Hematopoietic multipotent progenitor cell treated with erythropoietin and hydrocortisone succinate and interleukin-3 and kit ligand, for 4 days (in vitro differentiated cells): ENCODE data around the gene KLHDC1.
"Not testable (repeated sequence)": the region's sequence is repeated elsewhere in the genome, so short reads cannot be mapped to it uniquely, and the experiment has no call there.

ENCODE experiments used
- DNase-seq: peaks from one replicate; pipeline ENCODE4 v3.0.0-alpha.2; 2015

Gene KLHDC1

DNA sequence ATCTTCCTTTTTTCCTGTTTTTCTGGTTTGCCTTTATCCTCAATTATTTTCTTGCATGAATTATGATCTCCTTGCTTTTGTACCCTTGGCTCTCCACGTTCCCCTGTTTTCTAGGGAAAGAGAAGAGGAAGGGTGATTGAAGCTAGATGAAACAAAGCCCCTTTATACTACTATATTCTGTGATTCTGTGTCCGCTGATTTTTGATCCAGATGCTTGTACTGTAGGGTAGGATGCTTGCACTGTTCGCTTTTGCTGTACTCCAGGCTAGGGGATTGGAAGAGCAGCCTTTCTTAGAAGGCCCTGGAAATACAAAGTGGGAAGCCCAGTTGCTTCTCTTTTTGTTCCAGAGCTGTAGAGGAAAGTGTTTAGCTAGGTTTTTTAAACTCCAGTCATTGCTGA lies 40.0 kb downstream of the KLHDC1 start:
- DNase-seq = no peak

DNA sequence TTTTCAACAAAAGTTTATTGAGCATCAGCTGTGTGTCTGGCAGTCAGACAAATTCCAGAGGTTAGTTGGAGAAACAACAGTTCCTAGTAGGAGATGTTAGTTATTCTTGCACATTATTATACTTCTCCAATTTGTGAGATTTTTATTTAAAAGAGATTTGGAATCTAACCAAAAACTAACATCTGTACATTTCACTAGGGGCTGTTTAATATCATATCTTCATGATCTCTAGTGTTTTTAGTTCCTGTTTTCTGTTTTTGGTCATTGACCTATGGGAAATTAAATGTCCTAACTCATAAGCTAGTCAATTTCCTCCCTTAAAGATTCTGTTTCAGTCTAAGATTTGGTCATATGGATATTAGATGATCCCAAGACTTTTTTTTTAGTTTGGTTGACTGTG lies 40.9 kb downstream of the KLHDC1 start:
- DNase-seq = peak; percentile 65

DNA sequence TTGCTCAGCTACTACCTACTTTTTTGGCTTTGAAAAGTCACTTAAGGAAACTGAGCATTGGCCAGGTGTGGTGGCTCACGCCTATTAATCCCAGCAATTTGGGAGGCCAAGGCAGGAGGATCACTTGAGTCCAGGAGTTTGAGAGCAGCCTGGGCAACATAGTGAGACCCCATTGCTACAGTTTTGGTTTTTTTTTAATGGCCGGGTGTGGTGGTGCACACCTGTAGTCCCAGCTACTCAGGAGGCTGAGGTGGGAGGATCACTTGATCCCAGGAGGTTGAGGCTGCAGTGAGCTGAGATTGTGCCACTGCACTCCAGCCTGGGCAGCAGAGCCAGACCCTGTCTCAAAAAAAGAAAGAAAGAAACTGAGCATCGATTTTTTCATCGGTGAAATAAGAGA lies 42.7 kb downstream of the KLHDC1 start:
- DNase-seq = not testable (repeated sequence)

DNA sequence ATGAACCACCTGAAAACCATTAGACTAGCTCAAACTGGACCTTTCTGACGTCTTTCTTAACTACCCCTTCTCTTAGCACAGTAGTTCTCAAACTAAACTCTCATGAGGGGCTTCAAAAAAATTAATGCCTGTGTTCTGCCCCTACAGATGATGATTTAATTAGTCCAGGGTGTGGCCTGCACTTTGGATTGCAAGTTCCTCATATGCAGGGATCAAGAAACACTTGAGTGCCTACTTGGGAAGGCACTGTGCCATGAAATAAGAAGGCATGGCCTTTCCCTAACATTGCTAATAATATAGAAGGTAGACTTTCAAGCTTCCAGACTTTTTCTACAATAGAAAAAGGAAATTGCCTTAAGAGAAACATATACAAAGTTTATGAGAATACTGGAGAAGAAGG lies 52.3 kb downstream of the KLHDC1 start:
- no peak for DNase-seq

DNA sequence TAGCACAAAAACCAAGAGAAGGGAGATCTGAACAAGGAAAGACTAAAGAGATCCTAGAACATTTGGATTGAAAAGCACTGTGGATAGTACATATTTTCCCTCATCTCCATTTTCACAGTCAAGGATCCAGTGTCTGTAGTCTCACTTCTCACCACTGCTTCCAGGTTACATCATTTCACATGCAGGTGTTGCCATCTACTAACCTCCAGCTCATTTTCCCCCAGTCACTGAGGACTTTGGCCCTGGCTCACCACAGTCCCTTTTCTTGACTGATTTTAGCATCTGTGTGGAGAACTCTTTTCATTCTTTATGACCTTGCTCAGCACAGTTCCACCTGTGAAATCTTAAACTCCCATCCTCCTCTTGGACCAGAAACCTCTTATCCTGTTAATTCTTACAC lies 53.6 kb downstream of the KLHDC1 start:
- DNase-seq = not testable (repeated sequence)

DNA sequence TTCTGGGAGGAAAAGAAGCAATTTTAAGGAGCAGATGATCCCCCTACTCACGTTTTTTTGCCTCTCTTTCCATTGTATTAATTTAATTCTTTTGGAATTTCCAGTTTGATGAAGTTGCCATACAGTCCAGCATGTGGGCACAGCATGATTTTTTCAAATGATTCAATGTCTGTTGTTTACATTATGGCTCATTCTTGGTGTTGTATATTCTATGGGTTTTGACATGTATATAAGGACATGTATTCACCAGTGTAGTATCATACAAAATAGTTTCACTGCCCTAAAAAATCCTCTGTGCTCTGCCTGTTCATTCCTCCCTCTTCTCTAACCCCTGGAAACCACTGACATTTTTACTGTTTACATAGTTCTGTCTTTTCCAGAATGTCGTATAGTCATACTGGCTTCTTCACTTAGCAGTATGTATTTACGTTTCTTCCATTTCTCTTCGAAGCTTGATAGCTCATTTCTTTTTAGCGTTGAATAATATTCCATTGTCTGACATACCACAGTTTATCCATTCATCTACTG lies 61.7 kb downstream of the KLHDC1 start:
- DNase-seq = no peak

DNA sequence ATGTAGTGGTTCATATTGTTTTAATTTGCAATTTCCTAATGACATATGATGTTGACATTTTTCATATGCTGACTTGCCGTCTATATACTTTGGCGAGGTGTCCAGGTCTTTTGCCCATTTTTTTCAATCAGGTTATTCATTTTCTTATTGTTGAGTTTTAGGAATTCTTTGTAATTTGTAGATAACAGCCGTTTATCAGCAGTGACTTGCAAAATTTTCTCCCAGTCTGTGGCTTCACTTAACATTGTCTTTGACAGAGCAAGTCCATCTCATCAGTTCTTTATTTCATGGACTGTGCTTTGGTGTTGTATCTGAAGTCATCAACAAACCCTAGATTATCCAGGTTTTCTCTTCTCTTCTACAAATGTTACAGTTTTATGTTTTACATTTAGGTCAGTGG lies 62.5 kb downstream of the KLHDC1 start:
- DNase-seq = peak; percentile 32

DNA sequence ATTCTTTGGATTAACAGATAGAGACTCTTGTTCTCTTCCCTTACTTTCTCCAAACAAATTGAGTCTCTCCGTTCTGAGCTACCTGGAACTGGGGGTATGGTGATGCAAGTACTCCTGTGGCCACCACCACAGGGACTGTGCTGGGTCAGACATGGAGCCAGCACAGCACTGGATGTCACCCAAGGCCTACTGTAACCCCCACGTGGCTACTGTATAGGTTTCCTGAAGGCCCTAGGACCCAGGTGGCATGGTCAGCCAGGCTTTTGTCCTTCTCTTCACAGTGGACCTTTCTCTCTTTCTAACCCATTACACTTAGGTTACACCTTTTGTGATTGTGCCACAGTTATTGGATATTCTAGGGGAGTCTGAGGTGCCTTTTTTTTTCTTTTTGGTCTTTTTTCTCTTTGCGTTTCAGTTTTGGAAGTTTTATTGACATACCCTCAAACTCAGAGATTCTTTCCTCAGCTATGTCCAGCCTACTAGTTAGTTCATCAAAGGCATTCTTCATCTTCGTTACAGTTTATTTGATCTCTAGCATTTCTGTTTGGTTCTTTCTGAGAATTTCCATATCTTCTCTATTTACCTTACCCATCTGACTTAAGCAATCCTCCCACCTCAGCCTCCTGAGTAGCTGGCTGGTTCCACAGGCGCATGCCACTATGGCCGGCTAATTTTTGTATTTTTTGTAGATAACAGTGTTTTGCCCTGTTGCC lies 69.1 kb downstream of the KLHDC1 start:
- no peak for DNase-seq

DNA sequence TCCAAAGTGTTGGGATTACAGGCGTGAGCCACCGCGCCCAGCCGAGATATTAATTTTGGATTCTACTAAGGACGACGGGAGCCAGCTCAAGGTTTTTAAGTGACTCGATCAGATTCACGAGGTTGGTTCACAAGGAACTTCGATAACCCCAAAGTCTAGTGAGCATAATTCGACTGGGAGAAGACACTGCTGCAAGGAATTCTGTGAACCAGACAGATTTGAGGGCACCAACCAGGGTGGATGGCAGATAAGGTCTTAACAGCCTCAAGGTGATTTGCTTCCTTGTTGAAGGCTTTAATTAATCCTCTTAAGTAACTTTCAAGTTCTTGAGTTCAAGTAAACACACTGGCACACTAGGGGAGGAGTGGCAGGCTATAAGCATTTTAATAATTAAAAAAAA lies 73.9 kb downstream of the KLHDC1 start:
- no peak for DNase-seq

DNA sequence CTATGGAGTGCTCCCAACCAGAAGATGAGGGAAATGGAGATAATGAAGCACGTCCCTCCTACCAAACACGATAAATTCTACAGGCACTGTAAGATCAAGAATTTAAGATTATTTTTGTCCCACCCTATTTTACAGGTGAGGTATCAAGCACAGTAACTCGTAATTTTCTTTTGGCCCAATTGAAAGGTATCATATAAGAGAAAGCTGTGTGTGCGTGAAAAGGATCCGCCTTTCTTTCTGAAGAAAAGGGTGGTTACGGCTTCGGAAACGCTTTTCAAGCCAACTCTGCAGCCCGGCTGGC lies 74.3 kb downstream of the KLHDC1 start:
- no peak for DNase-seq

DNA sequence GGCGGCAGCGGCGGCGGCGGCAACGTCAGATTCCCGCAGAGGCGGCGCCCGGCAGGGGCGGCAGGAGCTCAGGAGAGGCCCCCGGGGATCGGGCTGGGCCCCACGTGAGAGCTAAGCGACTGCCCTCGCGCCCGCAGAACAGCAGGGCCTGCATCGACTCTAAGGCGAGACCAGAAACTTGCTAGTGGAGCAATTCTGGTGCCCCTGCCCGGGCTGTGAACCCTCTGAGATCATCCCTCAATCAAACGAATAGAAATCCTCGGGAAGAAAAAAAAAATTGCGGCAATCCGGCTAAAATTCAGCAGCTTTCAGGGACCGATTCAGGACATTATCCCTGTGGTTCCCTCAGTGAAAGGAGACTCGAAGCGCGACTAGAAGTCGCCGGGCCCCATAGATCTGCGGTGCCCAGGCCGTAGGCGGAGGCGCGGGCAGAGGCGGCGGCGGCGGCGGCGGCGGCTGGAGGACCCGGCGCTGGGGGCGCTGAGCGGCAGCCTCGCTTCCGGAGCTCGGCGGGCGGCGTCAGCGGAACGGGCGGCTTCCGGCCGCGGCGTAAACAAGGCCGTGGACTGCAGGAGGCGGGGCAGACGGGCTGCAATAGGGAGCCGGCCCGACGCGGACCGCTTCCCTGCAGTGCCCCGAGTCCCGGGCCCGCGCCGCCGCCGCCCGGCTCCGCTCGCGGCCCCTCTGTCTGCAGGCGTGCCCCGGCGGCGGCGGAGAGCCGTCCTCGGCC lies 74.8 kb downstream of the KLHDC1 start, which contains the start of gene KLHDC2:
Gene KLHDC2 (plus strand): TSS at position 583 of the 730 bp plus-strand sequence. CDS start 316 bp downstream, outside the sequence.
- peak; percentile 96 for DNase-seq

DNA sequence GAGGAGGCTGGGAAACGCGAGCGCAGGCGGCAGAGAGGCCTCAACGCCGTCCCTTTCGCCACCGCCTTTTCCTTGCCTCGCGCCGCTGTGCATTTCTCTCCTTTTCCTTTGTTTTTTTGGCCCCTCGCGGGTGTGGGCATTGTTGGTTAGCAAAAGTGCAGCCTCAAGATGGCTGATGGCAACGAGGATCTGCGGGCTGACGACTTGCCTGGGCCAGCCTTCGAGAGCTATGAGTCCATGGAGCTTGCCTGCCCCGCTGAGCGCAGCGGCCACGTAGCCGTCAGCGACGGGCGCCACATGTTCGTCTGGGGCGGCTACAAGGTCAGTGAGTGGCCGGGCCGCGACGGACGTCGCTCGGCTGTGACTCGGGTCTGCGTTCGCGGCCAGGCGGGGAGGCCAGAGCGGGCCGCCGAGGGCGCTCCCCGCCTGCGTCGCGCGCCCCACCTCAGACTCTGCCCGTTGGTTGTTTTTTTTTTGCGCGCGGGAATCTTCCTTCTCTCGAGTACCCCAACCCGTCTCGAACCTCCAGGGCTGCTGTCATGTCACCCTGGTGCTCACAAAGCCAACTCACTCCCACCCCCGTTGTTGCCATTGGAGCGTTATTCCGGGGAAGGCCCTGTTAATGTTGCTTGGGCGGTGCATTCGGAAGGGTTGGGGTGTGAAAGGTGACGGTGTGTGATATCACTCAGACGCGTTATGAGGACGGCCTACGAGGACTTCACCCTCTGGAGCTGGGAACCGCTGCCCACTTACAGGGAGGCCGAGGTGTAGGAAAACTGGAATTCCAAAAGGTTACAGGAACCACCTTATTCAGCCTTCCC lies 75.6 kb downstream of the KLHDC1 start:
- peak; percentile 83 for DNase-seq

DNA sequence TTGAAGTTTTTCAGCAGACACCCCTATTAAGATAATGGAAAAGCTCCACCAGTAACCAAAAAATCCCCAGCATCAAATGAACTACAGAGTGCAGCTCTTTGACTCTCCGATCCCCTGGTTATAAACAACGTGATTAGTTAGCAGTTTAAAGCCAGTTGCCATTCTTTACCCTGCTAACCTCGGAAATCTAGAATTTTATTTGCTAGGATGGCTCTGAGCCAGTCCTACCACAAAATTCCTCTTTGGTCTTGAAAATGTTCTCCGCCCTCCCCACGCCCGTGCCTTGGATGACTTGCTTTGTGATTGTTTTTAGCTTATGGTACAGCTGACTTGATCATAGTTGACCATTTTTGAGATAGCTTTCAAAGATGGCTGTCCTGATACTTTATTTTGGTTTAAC lies 76.3 kb downstream of the KLHDC1 start:
- peak; percentile 44 for DNase-seq

DNA sequence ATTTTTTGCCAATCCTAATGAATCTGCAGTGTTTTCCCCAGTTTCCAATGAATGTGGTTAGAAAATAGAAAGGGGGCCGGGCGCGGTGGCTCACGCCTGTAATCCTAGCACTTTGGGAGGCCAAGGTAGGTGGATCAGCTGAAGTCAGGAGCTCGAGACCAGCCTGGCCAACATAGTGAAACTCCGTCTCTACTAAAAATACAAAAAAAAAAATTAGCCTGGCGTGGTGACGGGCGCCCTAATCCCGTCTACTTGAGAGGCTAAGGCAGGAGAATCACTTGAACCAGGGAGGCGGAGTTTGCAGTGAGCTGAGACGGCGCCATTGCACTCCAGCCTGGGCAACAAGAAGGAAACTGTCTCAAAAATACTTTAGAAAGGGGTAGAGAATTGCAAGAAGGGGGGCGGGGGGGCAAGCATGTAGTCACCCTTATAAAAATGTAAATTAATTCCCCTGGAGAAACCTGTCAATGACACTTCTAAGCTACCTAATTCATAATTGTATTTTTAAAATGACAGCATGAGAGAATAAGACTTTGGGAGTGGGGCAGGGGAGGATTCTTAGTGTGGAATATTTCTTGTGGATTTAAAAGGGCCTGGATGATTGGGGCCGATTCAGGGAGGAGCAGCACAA lies 76.8 kb downstream of the KLHDC1 start:
- DNase-seq = no peak

DNA sequence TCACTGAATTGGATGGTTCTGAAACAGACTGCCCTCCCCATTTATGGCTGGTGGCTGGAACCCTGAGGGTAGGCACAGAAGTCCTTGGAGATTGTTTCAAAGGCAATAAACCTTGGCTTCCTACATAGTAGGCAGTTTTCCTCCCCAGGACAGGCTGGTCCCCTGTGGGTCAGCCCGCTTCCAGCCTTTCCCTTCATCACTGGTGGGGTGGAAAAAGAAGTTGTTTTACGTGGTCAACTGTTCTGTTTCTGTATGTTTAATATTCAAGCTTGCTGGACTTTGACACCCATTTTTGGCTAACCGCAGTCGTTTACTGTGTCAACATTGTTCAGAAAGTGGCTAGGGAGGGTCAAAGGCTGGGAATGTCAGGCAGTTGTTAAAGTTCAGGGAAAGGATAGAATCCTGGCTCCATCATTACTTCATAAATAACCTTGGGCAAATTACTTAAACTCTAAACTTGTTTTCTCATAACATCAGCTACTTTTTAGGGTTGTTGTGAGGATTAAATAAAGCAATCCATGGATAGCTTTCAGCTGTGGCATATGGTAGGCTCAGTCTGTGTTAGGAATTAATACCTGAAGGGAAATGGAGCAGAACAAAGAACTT lies 77.4 kb downstream of the KLHDC1 start:
- DNase-seq = no peak

DNA sequence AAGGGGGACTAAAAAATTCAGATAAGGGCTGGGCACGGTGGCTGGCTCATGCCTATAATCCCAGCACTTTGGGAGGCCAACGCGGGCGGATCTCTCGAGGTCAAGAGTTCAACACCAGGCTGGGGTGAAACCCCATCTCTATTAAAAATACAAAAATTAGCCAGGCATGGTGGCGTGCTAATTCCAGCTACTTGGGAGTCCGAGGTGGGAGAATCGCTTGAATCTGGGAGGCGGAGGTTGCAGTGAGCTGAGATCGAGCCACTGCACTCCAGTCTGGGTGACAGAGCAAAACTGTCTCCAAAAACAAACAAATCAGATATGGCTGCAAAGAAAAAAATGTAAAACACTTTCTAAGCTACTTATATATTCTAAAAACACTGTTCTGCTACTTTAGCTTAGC lies 78.8 kb downstream of the KLHDC1 start:
- DNase-seq = not testable (repeated sequence)

DNA sequence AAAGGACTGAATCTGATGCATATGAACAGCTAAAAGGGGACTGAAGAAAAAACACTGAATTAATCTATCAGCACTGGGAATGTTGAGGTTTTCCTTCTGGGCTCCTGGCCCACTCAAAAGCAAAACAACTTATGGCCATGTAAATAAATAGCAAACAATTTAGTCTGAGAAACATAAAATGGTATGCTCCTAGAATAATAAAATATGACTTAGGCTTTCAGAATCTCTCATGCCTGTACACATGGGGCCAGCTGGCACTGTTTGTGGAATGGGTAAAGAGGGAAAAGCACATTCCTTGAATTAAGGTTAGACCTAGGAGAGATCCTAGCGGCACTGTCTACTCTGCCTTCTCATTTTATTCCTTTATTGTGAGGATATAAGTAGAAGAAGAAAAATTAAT lies 81.2 kb downstream of the KLHDC1 start:
- DNase-seq = no peak

DNA sequence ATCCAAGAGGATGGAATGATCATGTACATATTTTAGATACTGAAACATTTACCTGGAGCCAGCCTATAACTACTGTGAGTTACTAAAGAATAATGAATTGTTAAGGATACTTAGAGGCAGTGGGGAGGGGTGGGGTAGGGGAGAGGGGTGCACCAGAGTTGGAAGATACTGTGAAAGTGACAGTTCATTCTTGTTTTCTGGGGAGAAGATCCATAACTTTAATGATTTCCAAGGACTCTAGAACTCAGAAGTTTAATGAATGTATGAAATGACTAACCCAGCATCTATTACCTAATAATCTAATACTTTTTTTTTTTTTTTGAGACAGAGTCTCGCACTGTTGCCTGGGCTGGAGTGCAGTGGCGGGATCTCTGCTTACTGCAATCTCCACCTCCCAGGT lies 85.5 kb downstream of the KLHDC1 start:
- DNase-seq = no peak

DNA sequence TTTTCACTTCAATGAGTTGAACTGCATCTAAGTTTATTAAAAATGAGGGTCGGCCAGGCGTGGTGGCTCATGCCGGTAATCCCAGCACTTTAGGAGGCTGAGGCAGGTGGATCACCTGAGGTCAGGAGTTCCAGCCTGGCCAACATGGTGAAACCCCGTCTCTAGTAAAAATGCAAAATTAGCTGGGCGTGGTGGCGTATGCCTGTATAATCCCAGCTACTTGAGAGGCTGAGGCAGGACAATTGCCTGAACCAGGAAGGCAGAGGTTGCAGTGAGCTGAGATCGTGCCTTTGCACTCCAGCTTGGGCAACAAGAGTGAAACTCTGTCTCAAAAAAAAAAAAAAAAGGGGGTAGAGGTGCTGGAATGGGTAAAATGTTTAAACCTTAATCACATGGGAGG lies 88.1 kb downstream of the KLHDC1 start:
- not testable (repeated sequence) for DNase-seq

DNA sequence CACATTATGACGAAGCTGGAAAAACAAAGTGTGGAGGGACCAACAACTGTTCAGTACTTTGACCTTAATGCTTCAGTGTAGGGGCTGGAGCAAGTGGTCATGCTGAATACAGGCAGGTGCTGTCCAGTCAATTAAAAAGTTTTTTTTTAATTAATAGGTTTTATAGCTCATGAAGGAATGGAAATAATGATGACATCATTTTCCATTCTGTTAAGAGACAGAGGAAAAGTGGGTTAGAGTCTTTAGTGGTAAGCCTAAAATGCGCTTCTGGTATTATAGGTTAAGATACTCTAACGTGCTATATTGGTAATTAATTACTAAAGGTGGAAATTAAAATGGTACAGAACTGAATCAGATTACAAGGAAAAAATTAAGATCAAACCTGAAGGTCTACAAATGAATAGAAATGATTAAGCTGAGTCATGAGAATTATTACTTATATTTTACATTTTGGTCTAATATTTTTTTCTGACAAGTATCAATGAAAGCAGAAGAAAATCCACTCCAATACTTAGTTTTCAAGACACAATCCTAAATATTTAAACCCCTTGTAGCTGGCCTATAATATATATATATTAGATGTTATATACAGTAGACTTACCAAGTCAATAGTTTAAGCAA lies 90.6 kb downstream of the KLHDC1 start:
- DNase-seq = no peak

DNA sequence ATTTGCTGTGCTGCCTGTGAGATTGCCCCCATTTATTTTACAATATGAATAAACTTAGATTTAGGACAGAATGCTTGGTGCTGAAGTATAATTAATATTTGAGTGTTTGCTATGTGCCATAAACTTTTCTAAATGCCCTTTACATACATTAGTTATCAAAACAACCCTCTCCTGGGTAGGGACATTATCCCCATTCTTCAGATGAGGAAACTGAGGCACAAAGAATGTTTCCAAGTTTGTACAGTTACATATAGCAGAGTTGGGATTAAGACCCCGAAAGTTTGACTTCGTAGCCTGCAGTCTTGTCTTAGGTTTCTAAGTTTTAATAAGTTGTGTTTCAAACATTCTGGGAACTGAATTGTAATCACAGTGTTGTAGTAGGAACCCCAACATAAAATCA lies 93.4 kb downstream of the KLHDC1 start:
- DNase-seq = no peak

DNA sequence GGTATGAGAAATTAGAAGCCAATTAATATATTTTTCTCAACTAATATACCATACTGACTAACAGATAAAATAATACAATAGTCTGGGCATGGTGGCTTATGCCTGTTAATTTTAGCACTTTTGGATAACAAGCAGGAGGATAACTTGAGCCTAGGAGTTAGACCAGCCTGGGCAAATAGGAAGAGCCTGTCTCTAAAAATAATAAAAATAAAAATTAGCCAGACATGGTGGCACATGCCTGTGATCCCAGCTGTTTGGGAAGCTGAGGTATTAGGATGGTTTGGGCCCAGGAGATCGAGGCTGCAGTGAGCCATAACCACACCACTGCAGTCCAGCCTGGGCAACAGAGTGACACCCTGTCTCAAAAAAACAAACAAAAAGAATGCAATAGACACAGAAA lies 99.7 kb downstream of the KLHDC1 start:
- DNase-seq = no peak
